GM12892 (cell line): Measurements from ENCODE around the gene NTMT1.

Source experiments
- POLR2A ChIP-seq: IDR thresholded peaks from 2 replicates; pipeline ENCODE4 v1.6.1; 2011; ENCODE audit warnings: low read depth, low read length, control low read depth
- POLR2AphosphoS5 ChIP-seq: IDR thresholded peaks from 2 replicates; pipeline ENCODE4 v1.6.1; 2011; ENCODE audit warnings: low read depth, low read length, control low read depth
- TAF1 ChIP-seq: IDR thresholded peaks from 2 replicates; pipeline ENCODE4 v1.6.1; 2011; ENCODE audit warnings: low read depth, mild to moderate bottlenecking, control low read depth, low read length, borderline replicate concordance

GRCh38 chr9:129644902-129645301 is 18.9 kb downstream of the NTMT1 start:
- TF ChIP-seq POLR2A: no peak
- TF ChIP-seq POLR2AphosphoS5: no peak
- TF ChIP-seq TAF1: no peak
